ENCODE results near the gene MUC12.
"Not testable (repeated sequence)": the region's sequence is repeated elsewhere in the genome, so short reads cannot be mapped to it uniquely, and the experiment has no call there.

- TF ChIP-seq CTCF (IDR thresholded peaks at IDR 0.05; ENCODE audit: low read depth, low read length, missing input control); YY1 (IDR thresholded peaks at IDR 0.05); FOXA1 (IDR thresholded peaks at IDR 0.05); EGR1 (IDR thresholded peaks at IDR 0.05; ENCODE audit: low read depth in 2 of 2): not testable (repeated sequence)
These were observed 15.0 kb downstream of the MUC12 start for GRCh38 chr7:100984241-100984918.

All from liver (tissue), 3 donors.